ENCODE measurements around the gene CD58.

Gene CD58

DNA sequence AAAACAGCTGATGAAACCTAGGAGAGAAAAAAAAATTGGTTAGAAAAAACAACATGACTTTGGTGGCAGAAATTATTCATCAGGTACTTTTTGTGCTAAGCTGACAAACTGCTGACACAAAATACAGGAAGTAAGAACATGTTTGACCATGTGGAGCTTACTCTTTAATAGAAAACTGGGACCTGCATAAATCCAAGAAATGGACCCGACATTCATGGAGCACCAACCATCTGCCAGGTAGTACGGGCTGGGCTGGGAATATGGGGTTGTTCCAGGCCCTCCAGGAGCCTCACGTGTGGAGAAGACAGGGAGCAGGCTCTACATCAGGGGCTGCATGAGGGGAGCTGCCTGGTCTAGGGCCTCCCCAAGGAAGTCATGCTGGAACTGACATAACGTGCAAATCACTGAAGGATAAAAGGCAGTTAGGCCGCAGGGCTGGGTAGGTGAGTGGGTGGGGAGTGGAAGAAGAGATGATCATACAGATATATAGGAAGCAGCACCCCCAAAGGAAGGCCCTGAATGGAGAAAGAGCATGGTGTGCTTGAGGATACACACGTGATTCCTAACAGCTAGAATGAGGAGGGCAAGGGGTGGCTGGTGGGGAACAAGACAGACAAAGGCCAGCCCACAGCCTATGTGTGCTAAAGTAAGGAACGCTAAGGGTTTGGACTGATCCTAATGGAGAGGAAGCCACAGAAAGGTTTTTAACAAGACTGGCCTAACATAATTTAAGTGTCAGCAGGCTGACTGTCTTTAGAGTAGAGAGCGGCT is 26.1 kb downstream of the CD58 start:
- no peak for DNase-seq (ENCODE audit: low spot score)

DNA sequence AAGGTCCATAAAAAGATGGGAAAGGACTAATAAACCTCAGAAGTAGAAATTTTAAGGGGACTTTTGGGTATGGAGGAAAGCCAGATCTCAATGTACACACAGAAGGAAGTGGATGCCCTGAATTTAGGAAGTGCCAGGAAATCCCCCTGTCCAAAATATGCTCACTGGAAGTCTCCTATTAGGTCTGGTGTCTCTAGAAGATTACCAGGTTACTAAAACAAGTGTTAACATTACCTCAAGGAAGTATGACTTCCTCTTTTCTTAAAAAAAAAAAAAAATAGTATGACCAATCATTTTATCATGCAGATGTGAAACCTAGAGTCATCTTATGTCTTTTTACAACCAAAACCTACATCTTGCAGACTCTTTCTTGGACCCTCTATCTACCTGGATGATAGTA is 30.7 kb downstream of the CD58 start:
- DNase-seq (ENCODE audit: low spot score), result peak; percentile 32

DNA sequence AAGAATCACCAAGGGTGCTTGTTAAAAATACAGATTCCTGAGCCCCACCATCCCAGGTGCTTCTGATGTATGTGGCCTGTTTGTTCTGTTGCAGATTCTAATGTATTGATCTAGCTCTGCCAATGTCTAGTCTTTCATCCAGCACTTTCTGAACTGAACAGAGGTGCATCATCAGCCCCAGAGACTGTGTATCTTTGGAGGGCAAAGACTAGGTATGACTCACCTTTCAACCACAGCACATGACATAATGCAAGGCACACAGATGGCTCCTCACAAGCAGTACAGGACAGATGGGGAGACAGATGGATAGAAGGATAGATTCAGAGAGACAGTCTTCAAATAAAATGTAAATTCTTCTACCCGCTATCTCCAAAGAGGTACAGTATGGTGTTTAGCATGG is 32.3 kb downstream of the CD58 start:
- DNase-seq (ENCODE audit: low spot score), result peak; percentile 80

DNA sequence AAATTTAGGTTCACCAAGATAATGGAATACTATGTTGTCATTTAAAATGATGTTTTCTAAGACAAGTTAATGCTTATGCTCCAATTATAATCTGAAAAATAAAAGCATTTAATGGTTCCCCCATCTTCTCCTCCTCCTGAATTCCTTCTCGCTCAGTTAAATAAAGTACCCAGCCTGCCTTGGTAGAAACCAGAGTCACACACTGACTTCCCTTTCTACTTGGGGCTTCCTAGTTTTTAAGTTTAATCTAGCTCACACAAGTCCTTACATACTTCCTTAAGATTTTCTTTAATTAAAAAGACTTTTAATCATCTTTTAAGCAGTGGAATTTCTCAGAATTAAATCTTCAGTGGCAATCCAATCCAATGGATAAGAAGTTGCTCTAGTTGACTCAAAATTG is 32.9 kb downstream of the CD58 start:
- DNase-seq (ENCODE audit: low spot score), result no peak

DNA sequence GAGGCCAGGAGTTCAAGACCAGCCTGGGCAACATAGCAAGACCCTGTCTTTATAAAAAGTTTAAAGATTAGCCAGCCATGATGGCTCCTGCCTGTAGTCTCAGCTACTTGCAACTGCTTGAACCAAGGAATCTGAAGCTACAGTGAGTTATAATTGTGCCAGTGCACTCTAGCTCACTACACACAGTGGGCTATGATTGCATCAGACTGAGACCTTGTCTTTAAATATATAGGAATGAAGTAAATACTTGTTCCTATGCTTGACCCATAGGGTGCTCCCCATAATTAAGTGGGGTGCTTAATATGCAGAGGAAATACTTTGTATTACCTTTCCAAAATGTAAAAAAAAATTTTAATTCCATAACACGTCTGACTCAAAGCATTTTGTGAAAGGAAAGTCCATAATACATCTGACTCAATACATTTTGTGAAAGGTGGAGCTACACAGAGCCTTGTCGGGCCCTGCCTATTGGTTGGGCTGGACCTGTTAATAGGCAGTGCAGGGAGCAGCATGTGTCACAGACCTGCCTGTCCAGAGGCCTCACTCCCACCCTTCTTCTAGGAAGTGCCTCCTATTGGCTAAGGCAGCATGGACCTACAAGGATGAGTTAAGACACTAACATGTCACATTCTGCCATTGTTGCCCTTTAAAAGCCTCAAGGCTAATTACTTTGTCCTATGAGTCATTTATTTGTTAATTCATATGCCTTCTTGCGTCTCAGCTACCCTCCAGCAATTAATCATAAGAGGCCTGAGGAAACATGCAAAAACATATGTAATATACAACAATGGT is 33.6 kb downstream of the CD58 start:
- peak; percentile 32 for DNase-seq (ENCODE audit: low spot score)

DNA sequence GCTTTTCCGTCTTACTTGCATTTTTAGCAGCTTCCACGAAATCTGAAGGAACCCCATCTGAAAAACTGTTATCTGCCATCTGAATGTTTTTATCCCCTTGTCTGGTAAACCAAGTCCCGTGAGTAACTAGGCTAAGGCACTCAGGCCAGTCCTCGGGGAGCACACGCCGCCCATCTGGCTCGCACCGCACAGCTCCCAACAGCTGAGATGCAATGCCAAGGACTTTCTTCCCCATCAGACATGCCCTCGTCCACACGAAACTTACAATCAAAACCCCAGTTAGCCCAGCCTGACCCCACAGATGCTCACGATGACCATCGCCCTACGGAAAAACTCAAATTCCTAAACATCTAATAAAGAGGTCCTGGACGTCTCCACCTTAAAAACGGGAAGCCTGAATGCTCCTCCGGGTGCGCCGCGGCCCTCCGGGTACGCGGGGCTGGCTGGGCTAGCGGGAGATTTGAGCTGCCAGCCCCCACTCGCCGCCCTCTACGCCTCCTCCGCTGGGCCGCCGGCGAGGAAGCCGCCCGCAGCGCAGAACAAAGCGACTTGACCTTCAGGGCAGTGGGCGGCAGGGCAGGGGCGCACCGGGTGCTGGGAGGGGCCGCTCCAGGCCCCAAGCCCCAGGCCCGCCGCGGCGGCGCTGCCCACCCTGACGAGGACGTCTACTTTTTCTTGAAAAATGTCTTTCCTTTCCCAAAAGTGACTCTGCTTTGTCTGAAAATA is 36.6 kb downstream of the CD58 start:
- no peak for DNase-seq (ENCODE audit: low spot score)

DNA sequence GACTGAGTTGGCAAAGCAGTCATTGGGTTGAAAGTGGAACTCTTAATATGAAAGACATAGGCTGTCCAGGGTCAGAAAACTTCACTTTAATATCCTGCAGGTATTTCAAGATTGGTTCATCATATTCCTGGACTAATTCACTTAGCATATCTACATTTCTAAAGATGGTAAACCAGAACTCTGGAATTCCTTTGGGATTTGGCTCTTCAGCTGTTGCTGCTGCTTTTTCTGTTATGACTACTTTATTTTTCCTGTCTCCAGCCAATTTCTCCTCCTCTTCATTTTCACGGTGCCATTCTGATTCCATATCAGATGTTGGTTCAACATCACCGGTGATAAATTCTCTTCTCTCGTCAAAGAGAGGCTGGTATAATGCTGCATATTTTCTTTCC is 37.4 kb downstream of the CD58 start:
- no peak for DNase-seq (ENCODE audit: low spot score)

DNA sequence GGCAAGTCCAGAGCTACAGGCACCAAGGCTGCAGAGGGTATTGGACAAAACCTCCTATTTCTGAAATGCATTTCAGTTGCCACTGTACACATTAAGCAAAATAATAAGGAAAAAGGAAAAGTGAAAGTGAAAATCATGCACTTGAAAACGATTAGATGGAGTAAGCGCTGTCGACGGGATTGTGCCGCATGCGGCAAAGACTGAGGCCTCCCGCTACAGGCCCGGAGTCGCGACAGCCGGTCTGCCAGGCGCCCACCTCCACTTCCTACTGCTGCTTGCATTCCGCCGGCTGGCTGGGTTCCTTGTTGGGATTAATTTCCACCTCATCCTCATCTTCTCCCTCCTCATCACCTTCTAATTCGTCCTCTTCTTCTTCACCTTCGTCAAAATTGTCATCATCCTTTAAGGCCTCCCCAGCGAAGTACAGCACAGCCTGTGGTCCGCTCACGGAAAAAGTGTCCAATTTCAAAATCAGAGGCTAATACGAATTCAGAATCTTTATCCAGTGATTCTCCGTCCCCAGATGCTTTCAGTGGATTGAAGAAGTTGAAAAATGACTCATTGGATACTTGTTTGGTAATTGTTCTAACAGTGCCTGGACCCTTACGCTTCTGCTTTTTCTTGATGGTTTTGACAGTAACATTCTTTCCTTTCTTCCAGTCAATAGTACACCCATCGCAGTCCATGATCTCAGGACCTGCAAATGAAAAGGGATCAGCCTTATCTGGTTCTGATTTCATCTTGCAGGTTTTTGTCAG is 38.0 kb downstream of the CD58 start:
- no peak for DNase-seq (ENCODE audit: low spot score)

DNA sequence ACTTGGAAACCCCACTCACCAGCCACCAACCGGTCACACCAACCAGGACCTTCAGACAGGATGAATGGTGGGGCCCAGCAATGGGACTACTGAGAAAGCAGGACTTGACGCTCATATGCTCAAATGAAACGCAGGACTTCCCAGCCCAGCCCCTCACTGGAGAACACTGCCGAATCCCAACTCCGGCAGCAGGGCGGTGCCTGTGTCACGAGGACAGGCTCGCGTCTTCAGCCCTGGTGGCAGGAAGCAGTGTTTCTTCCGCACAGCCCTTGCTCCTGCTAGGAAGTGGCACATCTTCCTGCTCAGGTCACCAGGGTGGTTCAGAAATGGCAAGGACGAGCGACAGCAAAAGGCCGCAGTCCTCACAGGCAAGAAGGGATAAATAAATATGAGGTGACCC is 38.9 kb downstream of the CD58 start:
- no peak for DNase-seq (ENCODE audit: low spot score)

DNA sequence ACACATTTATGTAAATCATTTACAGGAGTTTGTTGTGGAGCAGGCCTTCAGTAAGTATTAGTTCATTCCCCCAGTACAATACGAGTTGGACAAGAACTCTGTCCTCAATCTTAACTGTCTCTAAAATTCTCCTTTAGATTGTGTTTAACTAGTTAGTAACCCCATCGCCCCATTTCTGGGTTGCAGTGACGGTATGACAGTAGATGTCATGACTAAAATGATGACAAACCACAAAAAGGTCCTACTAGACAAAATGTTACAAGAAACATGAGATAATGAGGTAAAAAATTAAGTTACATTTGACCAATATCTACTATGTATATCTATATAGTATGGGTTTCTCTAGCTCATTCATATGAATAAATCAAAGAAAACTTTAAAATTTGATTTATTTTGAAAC is 41.1 kb downstream of the CD58 start:
- no peak for DNase-seq (ENCODE audit: low spot score)

DNA sequence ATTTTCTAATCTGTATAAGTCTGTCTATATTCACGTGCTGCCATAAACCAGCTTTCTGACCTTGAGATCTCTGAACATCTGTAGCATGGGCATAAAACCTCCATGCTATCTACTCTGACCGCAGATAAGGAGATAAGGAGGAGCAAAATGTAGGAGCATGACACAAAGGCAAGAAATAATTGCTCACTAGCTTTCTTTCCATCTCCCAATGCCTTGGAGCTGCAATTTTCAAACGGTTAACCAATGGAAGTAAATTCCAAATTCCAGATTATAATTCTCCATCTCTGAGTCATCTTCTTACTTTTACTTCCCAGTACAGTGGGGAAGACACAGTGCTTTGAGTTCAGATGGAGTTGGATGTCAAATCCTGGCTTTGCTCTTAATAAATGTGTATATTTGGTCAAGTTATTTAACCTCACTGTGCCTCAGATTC is 41.6 kb downstream of the CD58 start:
- peak; percentile 43 for DNase-seq (ENCODE audit: low spot score)

DNA sequence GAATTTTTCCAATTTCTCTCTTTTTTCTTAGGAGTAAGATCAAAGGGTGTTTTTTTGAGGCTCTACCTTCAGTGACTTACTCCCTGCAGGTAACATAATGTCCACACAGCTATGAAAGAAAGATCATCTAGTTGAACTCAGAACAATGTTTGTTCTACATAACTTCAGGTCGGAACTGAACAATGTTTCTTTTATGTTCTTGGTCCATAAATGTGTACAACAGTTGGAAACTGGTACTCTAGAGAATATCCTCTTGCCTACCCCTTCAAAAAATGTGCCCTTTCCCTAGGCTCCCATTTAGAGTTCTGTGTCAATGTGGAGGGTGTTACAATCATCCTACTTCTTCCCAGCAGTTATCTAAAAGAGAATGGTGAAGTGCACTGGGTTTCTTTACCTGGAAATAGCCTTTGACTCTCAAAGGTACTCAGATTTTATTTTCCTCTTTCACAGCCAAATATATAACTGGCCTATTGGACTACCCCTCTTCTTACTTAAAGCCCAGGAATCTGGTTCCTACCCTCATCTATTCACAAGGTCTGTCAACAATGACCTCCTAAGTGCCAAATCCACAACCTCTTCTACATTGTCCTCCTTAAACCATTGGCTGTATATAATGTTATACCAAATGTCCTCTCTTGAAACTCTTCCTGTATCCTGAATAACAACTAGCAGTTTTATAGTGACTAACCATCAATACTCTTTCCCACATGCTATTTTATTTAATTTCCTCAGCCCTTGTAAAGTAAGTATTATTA is 42.3 kb downstream of the CD58 start:
- DNase-seq (ENCODE audit: low spot score), result no peak

DNA sequence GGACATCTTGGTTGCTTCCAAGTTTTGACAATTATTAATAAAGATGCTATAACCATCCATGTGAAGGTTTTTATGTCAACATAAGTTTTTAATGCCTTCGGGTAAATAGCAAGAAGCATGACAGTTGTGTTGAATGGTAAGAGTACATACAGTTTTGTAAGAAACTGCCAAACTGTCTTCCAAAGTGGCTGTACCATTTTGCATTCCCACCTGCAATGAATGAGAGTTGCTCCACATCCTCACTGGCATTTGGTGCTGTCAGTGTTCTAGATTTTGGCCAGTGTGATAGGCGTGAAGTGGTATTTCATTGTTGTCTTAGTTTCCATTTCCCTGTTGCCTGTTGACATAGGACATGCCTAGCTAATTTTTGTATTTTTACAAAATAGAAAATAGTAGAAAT is 45.4 kb downstream of the CD58 start:
- no peak for DNase-seq (ENCODE audit: low spot score)

DNA sequence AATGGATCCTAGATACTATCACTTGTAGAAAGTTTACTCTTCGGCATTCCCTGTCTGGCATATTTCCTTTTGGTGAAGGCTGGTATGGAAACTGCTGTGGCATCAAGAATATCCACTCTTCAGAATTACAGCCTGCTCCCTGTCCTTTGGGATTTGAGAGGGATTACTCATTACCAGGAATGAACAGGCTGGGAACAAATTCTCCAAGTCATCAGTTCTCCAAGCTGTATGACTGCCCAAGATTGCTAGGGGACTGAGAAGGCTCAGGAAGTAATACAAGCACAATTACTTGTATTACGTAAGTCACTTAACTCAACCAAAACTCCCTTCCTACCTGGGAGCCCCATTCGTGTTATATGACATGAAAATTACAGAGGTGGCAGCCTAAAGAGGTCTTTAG is 49.6 kb downstream of the CD58 start:
- DNase-seq (ENCODE audit: low spot score), result peak; percentile 79

DNA sequence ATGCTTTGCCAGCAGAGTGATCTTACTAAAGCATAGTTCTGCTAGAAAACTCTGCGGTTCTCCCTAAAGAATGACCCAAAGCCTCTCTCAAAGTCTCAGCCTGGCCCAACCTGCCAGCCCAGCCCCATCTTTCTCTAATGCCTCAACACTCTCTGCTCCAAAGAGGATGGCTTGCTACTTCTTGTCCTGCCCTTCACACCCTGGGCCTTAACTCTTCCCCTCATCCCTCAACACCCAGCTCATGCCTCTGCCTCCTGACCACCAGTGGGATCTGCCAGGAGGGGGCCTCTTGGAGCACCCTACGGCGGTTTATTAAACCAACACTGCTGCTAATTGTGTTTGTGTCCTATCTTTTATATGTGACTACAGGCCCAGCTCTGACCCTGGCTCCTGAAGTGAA is 52.4 kb downstream of the CD58 start:
- DNase-seq (ENCODE audit: low spot score), result no peak

DNA sequence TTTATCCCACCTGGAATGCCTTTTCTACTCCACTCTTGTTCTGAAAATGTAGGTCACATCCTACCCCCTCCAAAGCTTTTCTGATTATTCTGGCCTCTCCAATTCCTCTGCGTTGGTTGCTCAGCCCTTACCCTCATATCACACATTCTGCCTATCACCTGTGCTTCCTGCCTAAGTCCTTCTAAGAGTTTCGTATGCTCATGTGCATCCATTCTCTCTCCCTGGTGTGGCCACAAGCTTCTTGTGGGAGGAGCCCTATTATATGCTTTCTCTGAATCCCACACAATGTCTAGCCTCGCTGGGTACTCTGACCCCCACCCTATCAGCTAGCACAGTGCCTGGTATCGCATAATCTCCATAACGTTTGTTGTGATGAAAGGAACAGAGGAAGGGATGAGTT is 54.2 kb downstream of the CD58 start:
- DNase-seq (ENCODE audit: low spot score), result no peak

DNA sequence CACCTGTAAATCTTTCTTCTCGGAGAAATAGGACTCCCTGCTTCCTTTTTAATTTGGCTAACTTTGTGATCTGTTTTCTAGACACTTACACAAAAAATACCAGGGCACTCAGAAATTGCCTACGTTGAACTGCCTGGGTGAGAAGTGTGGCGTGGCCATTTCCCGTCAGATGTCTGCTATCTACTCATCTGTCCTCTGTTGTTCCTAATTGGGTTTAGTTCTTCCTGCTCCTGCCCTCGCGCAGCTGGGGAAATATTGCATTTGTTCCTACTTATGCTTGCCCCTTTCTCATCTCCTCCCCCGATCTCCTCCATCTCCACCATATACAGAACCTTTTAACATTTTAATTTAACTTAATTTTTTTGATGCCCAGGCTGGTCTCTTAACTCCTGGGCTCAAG is 55.1 kb downstream of the CD58 start:
- DNase-seq (ENCODE audit: low spot score), result no peak

DNA sequence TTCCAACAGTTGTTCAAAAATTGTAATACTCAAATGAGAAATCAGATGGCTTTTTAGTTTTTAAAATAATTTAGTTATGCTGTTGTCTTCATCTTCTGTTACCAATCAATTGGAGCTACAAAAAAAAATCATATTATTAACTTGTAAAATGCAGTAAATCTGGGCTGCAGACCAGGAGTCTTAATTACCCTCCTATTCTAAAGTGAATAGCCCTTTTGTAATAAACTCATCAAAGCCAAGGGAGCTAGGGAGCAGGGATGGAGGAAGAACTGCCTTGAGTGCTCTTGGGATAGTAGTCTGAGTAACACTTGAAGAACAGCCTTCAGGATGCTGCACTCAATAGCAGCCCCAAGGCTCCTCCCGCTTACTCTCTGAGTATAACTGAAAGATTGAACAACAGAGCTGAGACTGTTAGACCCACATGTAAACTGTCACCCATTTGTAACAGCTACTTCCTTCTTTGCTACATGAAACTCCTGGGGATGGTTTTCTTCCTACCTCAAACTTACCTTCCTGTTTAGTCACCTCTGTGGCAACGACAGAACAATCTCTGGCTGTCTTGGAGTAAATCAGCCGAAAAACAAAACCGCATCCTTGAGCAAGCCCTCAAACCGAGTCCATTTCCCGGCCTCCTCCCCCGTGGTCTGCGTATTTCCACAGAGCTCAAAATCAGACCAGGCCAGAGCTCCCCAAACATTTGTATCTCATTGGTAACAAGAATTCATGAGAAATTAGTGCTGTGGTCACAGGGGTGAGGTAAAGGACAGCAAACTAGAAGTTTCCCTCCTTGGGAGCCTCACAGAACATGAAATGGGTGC is 55.9 kb downstream of the CD58 start:
- DNase-seq (ENCODE audit: low spot score), result peak; percentile 90

DNA sequence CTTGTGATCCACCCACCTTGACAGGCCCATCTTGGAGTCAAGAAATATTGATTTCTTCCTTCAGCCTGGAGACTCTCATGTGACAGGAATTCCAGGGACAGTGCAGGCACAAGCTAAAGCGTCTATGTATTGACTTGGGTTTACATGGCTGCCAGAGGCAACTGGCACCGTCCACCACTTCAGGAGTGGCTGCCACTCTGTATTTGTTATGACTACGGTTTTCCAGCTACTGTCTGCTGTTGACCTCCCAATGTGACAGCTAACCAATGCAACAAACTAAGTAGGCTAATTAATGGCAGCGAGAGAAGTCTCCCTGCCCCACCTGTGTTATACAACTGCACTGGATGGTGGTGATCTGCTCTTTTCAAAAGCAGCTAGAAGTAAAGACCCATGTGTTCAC is 56.9 kb downstream of the CD58 start:
- DNase-seq (ENCODE audit: low spot score), result no peak

DNA sequence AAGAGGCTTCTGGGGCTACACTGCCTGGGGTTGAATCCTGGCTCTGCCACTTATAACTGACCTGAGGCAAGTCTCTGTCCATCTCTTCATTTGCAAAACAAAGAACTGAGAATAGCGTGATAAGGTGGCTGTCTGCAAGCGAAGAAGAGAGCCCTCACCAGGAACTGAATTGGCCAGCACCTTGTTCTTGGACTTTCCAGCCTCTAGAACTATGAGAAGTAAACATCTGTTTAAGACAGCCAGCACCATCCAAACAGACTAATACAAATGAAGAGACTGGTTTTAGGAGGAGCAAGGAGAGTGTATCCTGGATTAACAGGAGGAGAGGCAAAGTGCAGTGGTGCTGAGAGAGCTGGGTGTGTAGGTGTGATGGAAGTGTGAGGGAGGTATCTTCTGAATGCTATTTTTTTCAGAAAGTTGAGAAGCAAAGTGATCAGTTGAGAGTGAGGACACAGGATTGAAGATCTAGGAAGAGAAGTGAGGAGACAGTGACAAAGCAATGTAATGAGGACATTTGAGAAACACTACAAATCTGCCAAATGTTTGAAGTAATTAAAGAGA is 59.3 kb downstream of the CD58 start:
- no peak for DNase-seq (ENCODE audit: low spot score)

Measured in kidney tubule cell (primary cell).